ENCODE measurements around the gene HDGF. TPM values are rescaled to one million over a fixed set of nuclear protein-coding genes. Genes with fewer than 3 reads are reported as not detected.

HDGF gene
- total and polyA plus RNA-seq, 2 of the 8 experiments (the other 6 are each of a cell fraction or from before 2014, with no cell fraction given), result 145 to 391 TPM

GRCh38 chr1:156745881-156746280 lies 5.6 kb downstream of the HDGF start:
- Histone ChIP-seq H3K4me1 (replicated peaks in 1 of 4; ENCODE audit: control insufficient read depth in 3 of 4, insufficient read depth in 4 of 4, low read length in 3 of 4) (peaks cover 32 to 50% (median 34%) of the 10 kb centered on the region in 4 experiments), H2BK120ac (replicated peaks; ENCODE audit: low read depth, low read length) (no peak overlapping the region), H2BK5ac (ENCODE audit: low read depth, low read length) (peak overlapping the region; percentile 99), H4K91ac (replicated peaks; ENCODE audit: insufficient read length, low read length) (peak overlapping the region; percentile 69), H3K4me3 (ENCODE audit: extremely low read depth in 1 of 4, insufficient read depth in 2 of 4, low read depth in 3 of 4, low read length in 4 of 4) (peak overlapping the region; percentile 52 to 100 (median 64); a peak in 6 of 8 replicates), H3K56ac (replicated peaks; ENCODE audit: insufficient read length, low read depth, low read length) (no peak overlapping the region), H4K20me1 (replicated peaks in 1 of 2; ENCODE audit: control insufficient read depth in 1 of 2, insufficient read depth in 2 of 2, low read length in 2 of 2) (peaks cover 0 to 4% of the 10 kb centered on the region in 2 experiments), H3K4me2 (ENCODE audit: insufficient read depth in 1 of 2, low read depth in 2 of 2, low read length in 2 of 2) (peak overlapping the region; percentile 98 to 99; a peak in 3 of 4 replicates), H2BK12ac (ENCODE audit: low read depth, low read length) (peak overlapping the region; percentile 98; the same call in 1 of the 2 replicates), H3K23me2 (ENCODE audit: low read depth, low read length) (peaks cover 8% of the 10 kb centered on the region), H3K14ac (ENCODE audit: insufficient read length) (no peak overlapping the region), H4K5ac (ENCODE audit: insufficient read length, low read depth, low read length) (no peak overlapping the region), H3K27ac (ENCODE audit: low read depth, low read length) (peak overlapping the region; percentile 72), H3K18ac (ENCODE audit: extremely low read depth, low read length) (peak overlapping the region; percentile 99; the same call in 1 of the 2 replicates), H2BK15ac (ENCODE audit: low read length) (peak overlapping the region; percentile 92; the same call in 1 of the 2 replicates), H3K9me3 (ENCODE audit: insufficient read depth in 2 of 2, low read depth in 1 of 2, low read length in 1 of 2) (no peaks in the 10 kb centered on the region), H2AFZ (ENCODE audit: low read length) (no peak overlapping the region), H2AK5ac (ENCODE audit: low read depth, low read length) (peak overlapping the region; percentile 94; the same call in 1 of the 2 replicates), H3K36me3 (ENCODE audit: control insufficient read depth in 2 of 4, insufficient read depth in 4 of 4, low read length in 3 of 4) (peaks cover 13 to 33% (median 14%) of the 10 kb centered on the region in 4 experiments; a peak in 6 of 8 replicates), H3K79me1 (ENCODE audit: low read depth, low read length) (peaks cover 15% of the 10 kb centered on the region), H3K79me2 (ENCODE audit: control insufficient read depth in 1 of 2, insufficient read depth in 2 of 2, low read length in 2 of 2) (peaks cover 30 to 59% of the 10 kb centered on the region in 2 experiments), H2BK20ac (ENCODE audit: low read length) (no peak overlapping the region), H4K8ac (ENCODE audit: extremely low read depth, insufficient read depth, low read length) (no peak overlapping the region), H3K9ac (replicated peaks in 1 of 4; ENCODE audit: extremely low read depth in 1 of 4, low read depth in 3 of 4, low read length in 3 of 4) (peak overlapping the region in 3 of 4 experiments; percentile 42 to 98 (median 81); a peak in 5 of 7 replicates), H3K4ac (replicated peaks; ENCODE audit: insufficient read length, low read depth, low read length) (no peak overlapping the region), H3K23ac (ENCODE audit: insufficient read length) (no peak overlapping the region), H3K27me3 (replicated peaks in 1 of 4; ENCODE audit: control insufficient read depth in 3 of 4, extremely low read depth in 1 of 4, insufficient read depth in 3 of 4, low read length in 3 of 4) (no peaks in the 10 kb centered on the region)
- POLR2A ChIA-PET (ENCODE audit: partially characterized antibody), result interaction anchor here (1.3 to 10.7 kb wide), 4 partner anchors 11 to 39 kb away, joined by 6 to 214 read pairs (median 12); partner anchors contain the start of genes ISG20L2 and METTL25B
- FAIRE-seq (no peak), DNase-seq (ENCODE audit: low read depth in 1 of 2, low spot score in 2 of 2) (no peak)
- 84% methylated on average over 3 of the region's 3 CpGs; no CpG with 5 or more reads in 1 of the 2 experiments for WGBS, 2 experiments (ENCODE audit: extremely low coverage in 1 of 2, insufficient coverage in 1 of 2, insufficient read length in 1 of 2, insufficient replicate concordance in 2 of 2, low coverage in 1 of 2, low lambda C conversion rate in 2 of 2, missing lambda C conversion rate in 1 of 2)
- CTCF ChIA-PET (ENCODE audit: partially characterized antibody), result interaction anchor here (0.7 to 6.6 kb wide), 4 partner anchors 18 to 56 kb away, joined by 3 to 76 read pairs (median 14); partner anchors contain the start of genes ISG20L2 and METTL25B
- TF ChIP-seq CHD2 (IDR thresholded peaks at IDR 0.05; ENCODE audit: low read length) (no peak), POU5F1 (IDR thresholded peaks at IDR 0.05; ENCODE audit: low read depth, low read length) (no peak), RXRA (IDR thresholded peaks at IDR 0.05; ENCODE audit: insufficient read depth, low read depth, low read length) (no peak), CHD1 (IDR thresholded peaks at IDR 0.05; ENCODE audit: low read depth, low read length) (no peak), JUND (IDR thresholded peaks at IDR 0.05; ENCODE audit: low read length) (no peak), EZH2 (IDR thresholded peaks at IDR 0.05; ENCODE audit: low read depth, low read length, severe bottlenecking) (no peak), KDM5A (IDR thresholded peaks at IDR 0.05; ENCODE audit: low read length) (no peak), RBBP5 (IDR thresholded peaks at IDR 0.05; ENCODE audit: borderline replicate concordance, low read depth, low read length) (no peak), BCL11A (IDR thresholded peaks at IDR 0.05; ENCODE audit: low read depth in 2 of 2, low read length in 2 of 2) (no peak), PHF8 (conservative IDR thresholded peaks at IDR 0.05; ENCODE audit: low read depth, low read length) (no peak)

Measured in H1 (cell line).